HFFc6 (cell line): ENCODE results near the gene TRPM2. TPM values are rescaled to one million over a fixed set of nuclear protein-coding genes. Genes with fewer than 3 reads are reported as not detected.

Experiments
- DNase-seq: peaks from one replicate; pipeline ENCODE4 v3.0.0-alpha.2; 2018
- H3K27ac Mint-ChIP-seq: 2 replicates; pipeline ENCODE4 v1.8.0; 2020; ENCODE audit warnings: mild to moderate bottlenecking, mixed read lengths
- H3K27me3 Mint-ChIP-seq: 2 replicates; pipeline ENCODE4 v1.8.0; 2021; ENCODE audit warnings: mild to moderate bottlenecking, moderate library complexity, mixed read lengths; ENCODE audit not compliant: insufficient read depth
- H3K36me3 Mint-ChIP-seq: 2 replicates; pipeline ENCODE4 v1.8.0; 2021; ENCODE audit warnings: low read depth, mixed read lengths
- H3K4me1 Mint-ChIP-seq: 2 replicates; pipeline ENCODE4 v1.8.0; 2020; ENCODE audit warnings: low read depth, mixed read lengths
- H3K4me3 Mint-ChIP-seq: 2 replicates; pipeline ENCODE4 v1.8.0; 2020; ENCODE audit warnings: mild to moderate bottlenecking, moderate library complexity, mixed read lengths
- H3K9me3 Mint-ChIP-seq: 2 replicates; pipeline ENCODE4 v1.8.0; 2020; ENCODE audit warnings: mild to moderate bottlenecking, mixed read lengths
- CTCF ChIP-seq: fragments of 200-600 bp; sonication (generic); IDR thresholded peaks from 2 replicates; pipeline ENCODE4 v1.5.0; 2021; ENCODE audit warnings: antibody characterized with exemption, mild to moderate bottlenecking
- total RNA-seq, 6 experiments: library from RNA; stranded (reverse); fragmentation: NEBNext Ultra II Directional; extraction: Animal tissue kit (Norgen Biotek cat#: 25700); gene quantifications; 2 replicates in 1 of 6; 3 replicates in 5 of 6; pipeline ENCODE4 v1.2.3, GENCODE V29; 2021

TRPM2 gene
- total RNA-seq, 6 experiments from 2014 or later, result 0.09 to 0.31 (median 0.20) TPM; not detected in 2

- Mint-ChIP-seq H3K4me1 (no peaks in the 10 kb centered on the region), H3K27me3 (peaks cover 14% of the 10 kb centered on the region), H3K36me3 (no peaks in the 10 kb centered on the region), H3K4me3 (no peak overlapping the region), H3K27ac (no peak overlapping the region), H3K9me3 (peaks cover 4% of the 10 kb centered on the region)
- no peak for DNase-seq
- no peak for TF ChIP-seq CTCF
Observed at GRCh38 chr21:44473915-44474555, 120.6 kb downstream of the TRPM2 start.

DNA sequence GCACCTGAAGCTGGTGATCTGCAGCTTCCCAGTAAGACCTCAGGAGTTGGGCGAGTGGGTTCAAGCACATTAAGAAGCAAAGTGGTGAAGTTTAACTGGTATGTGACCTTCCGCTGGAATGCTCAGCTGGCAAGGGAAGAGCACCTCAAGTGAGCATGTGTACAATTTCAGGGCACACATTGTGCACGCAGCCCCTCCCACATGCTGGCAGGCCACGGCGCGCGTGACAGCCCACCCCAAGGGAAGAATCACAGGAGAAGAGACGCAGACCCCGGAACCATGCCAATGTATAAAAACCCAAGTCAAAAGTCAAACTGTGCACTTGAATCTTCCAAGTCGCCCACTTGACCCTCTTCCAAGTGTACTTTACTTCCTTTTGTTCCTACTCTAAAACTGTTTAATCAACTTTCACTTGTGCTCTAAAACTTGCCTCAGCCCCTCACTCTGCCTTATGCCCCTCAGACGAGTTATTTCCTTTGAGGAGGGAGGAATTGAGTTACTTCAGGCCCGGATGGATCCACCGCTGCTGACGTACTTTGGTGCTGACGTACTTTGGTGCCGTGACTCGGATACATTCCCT lies 121.9 kb downstream of the TRPM2 start:
- no peak overlapping the region for H3K27ac Mint-ChIP-seq
- H3K27me3 Mint-ChIP-seq, result peaks cover 12% of the 10 kb centered on the region
- no peaks in the 10 kb centered on the region for H3K4me1 Mint-ChIP-seq
- no peak for TF ChIP-seq CTCF
- H3K9me3 Mint-ChIP-seq, result no peaks in the 10 kb centered on the region
- H3K36me3 Mint-ChIP-seq, result no peaks in the 10 kb centered on the region
- no peak overlapping the region for H3K4me3 Mint-ChIP-seq
- no peak for DNase-seq

DNA sequence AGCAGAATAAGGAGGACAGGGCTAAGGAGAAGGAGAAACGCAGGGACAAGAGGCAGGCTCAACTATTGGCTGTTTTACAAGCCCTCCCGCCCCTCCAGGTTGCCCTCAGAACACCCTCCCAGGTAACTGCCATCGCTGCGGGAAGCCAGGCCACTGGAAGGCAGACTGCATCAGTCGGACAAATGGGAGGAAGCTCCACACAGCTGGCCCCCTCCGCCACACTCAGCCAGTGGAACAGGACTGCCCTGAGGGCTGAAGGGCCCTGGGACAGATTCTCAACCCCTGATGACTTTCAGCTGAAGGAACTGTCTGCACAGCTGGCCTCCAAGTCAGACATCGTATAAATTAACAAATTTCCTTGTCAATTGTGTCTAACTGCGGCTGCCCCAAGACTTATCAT lies 123.7 kb downstream of the TRPM2 start:
- no peaks in the 10 kb centered on the region for H3K36me3 Mint-ChIP-seq
- DNase-seq, result no peak
- H3K4me3 Mint-ChIP-seq, result no peak overlapping the region
- peaks cover 10% of the 10 kb centered on the region for H3K27me3 Mint-ChIP-seq
- no peaks in the 10 kb centered on the region for H3K4me1 Mint-ChIP-seq
- H3K9me3 Mint-ChIP-seq, result no peaks in the 10 kb centered on the region
- no peak for TF ChIP-seq CTCF
- H3K27ac Mint-ChIP-seq, result no peak overlapping the region

DNA sequence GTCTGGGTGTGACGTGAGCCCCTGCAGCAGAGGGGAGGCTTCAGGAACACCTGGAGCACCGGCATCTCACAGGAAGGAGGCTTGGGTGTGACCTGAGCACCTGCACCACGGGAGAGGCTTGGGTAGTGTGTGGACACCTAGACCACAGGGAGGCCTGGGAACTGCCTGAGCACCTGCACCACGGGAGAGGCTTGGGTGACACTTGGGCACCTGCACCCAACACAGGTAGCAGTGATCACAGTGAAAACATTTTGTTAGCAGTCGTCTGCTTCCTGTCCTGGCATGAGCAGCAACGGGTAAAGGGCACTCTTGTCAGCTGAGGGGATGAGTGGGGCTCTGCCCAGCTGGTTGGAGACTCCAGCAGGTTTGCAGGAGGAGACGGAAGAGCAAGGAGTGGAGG lies 124.3 kb downstream of the TRPM2 start:
- no peak for DNase-seq
- Mint-ChIP-seq H3K27ac (no peak overlapping the region), H3K27me3 (peaks cover 15% of the 10 kb centered on the region), H3K4me3 (no peak overlapping the region), H3K36me3 (no peaks in the 10 kb centered on the region), H3K9me3 (no peaks in the 10 kb centered on the region), H3K4me1 (no peaks in the 10 kb centered on the region)
- TF ChIP-seq CTCF, result no peak

DNA sequence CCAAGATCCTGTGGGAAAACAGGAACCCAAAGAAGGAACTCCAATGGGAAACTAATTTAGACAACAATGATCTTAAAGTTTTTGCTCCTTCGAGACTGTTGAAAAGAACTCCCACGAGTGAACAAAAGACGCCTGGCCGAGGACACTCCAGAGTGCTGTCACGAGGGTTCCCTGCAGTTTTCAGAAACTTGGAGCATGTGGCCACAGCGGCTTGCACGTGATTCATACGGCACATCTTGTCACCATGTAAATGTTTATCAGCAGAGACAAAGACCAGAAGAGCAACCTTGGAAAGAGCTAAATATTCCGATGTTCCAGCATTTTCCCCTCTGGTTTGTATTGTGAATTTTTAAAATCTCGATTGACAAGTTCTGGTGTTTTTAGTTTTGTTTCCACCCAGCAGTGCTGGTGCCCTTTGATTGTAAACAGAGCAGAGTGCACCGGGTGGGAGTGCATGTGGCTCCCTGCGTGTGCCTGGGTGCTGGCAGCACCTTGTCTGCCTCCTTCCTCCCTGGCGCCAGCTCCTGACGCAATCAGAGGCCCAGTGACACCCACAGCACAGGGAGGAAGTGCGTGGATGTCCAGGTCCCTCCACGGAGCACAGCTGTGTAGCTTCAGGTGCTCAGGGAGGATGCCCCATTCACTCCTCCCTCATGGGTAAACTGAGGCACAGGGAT lies 124.8 kb downstream of the TRPM2 start:
- DNase-seq, result no peak
- Mint-ChIP-seq H3K36me3 (no peaks in the 10 kb centered on the region), H3K4me3 (no peak overlapping the region), H3K9me3 (no peaks in the 10 kb centered on the region), H3K27me3 (peaks cover 17% of the 10 kb centered on the region), H3K4me1 (no peaks in the 10 kb centered on the region), H3K27ac (no peak overlapping the region)
- no peak for TF ChIP-seq CTCF
